Pons (tissue), 1 donor: Measurements from ENCODE around the gene POLR2L.

ENCODE experiments used
- DNase-seq: peaks from one replicate; pipeline ENCODE4 v3.0.0-alpha.2; 2016; ENCODE audit warnings: low spot score

The POLR2L gene

DNA sequence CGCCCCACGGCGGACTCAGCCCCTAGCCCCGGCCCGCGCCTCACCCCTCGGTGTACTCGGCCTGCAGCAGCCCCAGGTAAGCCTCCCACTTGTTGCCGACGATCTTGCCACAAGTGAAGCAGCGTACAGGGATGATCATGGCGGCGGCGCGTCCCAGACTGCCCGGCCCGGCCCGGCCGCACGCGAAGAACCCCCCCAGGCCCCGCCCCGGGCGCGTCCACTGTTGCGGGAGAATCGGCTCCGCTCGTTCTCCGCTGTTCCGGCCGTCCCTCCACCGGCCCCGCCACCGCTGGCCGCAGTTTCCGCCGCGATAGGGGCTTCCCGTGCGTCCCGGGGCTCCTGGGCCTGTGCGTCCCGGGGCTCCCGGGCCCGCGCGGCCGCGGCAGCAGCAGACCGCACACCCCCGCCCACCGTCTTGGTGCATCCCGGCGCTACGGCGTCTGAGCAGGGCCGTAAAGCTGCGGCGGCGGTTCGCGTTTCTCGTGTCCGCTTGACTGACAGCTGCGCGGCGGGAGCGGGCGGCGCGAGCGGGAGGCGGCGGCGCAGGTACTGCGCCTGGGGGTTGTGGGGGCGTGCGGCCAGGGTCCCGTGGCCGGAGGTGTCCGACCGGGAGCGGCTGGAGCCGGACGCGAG lies at the start of gene POLR2L, which contains the start of gene TSPAN4:
Gene POLR2L (minus strand): TSS at position 160 of the 633 bp plus-strand sequence. CDS start 21 bp downstream, at position 139.
Gene TSPAN4 (plus strand): TSS at position 483 of the 633 bp plus-strand sequence. CDS start 7,453 bp downstream, outside the sequence.
- DNase-seq = peak; percentile 56

DNA sequence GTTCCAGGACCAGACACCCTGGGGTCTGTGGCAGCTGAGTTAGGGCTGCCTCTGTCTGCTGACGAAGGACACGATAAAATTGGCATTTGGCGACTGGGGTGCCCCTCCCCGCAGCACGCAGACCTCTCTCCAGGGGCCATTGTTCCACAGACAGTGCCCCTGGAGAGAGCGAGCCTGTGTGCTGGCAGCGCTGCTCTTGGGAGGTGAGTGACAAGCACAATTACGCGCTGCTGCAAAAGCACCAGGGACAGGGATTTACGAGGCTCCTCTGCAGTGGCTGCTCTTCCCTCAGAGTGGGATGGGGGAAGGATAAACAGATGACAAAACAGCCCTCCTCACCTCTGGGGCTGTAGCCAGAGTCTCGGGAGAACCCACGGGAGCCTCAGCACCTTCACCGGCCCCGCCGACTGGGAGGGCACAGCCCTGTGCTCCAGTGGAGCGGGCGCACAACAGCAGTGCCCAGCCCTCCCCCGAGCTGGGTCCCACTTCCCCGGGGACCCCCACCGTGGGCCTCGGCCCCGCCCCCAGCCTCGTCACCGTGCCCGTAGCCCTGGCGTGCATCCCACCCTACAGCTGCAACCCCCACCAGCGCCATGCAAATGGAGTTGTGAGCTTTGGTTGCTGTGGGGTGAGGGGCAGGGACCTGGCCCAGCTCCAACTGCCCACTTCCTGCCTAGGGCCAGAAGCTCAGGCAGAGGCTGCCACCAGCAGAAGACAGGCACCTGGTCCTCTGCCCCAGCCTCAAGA lies 48.6 kb upstream of the POLR2L start:
- DNase-seq = no peak

DNA sequence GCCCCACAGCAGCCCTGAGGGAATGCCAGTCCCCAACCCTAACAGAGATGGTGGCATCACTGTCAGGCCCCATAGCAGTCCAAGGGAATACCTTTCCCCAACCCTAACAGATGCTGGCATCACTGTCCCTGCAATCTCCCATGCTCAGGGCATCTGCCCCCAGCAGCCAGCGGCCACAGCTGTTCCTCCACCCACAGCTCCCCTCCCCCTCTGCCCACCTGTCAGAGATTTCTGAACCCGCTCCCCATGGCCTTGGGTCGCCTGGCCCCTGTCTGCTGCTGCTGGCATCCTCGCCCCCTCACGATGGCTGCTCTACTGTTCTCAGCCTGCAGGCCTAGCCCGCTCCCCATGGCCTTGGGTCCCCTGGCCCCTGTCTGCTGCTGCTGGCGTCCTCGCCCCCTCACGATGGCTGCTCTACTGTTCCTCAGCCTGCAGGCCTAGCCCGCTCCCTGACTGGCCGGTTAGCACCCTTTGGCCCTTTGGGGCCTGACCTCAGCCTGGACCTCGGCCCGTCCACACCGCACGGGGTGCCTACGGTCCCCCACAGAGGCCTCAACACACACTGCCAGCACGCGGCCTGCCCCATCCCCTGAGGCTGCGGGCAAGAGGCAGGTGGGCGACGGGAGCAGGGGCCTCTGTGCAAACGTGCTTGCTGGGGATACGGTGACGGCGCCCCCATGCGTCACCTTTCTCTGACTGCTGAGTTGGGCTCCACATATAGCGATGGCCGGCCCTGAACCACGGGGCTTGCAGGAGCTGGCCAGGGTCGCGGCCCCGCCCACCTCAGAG lies 47.6 kb upstream of the POLR2L start:
- no peak for DNase-seq

DNA sequence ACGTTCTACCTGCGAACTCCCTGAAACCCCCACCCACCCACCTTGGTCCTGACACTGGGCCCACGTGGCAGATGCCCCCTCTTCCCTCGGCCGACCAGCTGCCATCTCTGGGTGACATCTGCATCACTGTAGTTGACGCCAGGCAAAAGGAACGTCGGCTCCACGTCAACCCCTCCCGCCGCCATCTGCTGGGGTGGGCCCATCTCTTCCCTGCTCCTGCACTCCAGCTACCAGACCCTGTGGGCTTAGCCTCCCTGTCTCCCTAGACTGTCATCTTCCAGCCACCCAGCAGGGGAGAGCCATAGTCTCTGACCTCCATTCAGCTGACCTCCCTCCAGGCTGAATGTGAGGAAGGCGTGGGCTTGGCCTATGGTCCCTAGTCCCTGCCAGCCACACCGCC lies 46.9 kb upstream of the POLR2L start:
- no peak for DNase-seq

DNA sequence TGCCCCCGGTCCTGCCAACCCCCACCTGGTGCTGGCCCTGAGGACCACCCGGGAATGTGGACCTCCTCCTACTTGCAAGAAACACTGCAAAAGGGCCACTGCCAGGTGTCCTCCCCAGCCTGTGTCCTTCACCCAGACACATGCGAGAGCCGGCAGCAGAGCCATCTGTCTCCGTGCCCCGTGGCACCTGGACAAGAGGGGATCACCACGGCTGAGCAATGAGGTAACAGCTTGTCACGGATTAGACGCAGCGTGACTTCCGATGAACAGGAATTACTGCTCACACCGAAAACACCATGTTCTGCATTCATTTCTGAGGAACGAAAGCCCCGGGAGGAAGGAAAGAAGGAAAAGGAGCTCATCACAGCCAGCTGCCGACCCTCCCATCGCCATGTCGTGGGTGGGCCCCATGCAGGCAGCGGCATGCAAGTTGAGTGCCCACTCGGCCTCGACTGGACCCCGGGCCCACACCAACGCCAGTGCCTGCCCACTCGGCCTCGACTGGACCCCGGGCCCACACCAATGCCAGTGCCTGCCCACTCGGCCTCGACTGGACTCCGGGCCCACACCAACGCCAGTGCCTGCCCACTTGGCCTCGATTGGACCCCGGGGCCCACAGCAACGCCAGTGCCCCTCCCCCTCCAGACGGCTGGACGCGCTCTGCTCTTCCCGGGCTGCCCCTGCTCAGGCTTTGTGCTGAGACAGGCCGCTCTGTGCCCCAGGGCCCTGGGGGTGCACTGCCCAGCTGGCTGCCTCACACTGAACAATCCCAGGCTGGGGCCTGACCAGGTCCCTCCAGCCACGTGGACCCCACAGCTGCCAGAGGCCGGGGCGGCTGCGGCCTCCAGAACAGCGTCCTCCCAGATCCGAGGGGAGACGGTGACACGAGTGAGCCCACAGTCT lies 46.2 kb upstream of the POLR2L start:
- no peak for DNase-seq

DNA sequence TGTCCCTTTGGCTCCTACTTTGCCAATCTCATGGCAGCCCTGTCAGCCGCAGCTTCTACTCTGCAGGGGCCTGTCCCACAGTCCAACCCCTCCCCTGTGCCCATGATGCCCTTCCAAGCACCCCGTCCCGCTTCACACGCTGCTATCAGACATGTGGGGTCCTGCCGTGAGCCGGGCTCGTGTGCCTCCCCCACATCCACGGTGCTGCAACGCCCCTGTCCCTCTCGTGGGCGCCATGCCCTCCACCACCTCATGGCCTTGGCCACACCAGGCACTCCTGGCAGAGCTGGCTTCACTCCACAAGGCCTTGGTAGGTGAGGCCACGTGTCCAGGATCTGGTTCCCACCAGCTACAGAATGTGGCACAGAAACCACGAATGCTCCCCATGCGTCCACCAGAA lies 45.3 kb upstream of the POLR2L start:
- DNase-seq = no peak

DNA sequence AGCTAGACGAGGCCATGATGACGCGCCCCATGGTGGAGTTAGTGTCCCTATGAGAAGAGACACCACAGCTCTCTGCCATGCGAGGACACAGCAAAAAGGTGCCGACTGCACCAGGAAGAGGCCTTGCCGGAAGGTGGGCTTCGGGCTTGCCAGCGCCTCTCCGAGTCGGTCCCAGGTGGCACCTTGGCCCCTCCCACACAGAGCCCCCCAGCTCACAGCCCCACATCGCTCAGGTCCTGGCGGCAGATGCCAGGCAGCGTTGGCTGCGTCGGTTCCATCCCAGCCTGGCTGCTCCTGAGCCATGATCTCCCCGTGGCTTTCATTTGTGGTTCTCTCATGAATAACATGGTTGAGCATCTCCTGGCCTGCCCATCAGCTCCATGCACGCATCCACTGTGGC lies 44.2 kb upstream of the POLR2L start:
- DNase-seq = no peak

DNA sequence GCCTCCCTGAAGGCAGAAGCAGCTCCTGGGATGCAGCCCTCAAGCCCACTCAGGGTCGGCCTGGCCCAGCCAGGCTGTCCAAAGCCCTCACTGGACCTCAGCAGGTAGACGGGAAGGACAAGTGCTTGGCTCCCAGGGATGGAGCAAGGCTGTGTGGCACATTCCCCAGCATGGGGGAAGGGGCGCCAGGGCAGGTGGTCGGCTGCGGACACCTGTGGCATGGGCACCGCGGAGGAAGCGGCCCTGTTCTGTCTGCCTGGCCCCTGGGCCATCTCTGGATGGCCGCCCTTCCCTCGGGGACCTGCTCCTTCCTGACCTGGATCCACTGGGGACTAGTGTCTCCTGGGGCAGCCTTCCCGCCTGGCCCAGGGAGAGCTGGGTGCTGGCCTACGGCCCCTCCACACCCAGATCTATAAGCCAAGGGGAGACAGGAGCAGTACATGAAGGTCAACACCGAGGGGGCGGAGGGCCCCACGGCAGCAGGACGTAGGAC lies 42.3 kb upstream of the POLR2L start:
- no peak for DNase-seq

DNA sequence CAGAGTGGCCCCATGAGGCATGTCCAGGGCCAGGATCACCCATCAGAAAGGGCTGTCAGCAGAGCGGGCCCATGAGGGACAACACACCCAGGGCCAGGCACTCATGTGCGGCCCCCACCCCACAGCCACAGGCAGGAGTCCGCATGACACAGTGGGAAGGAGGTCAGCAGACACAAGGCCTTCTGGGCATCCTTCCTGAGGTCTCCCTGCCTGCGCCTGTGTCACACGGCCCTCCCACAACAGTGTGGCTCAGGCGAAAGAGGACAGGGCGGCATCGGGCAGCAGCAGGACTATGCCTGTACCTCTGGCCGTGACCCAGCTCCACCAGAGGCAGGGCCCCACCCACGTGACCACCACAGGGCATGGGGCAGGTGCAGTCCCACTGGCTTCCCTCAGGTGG lies 41.2 kb upstream of the POLR2L start:
- DNase-seq = no peak

DNA sequence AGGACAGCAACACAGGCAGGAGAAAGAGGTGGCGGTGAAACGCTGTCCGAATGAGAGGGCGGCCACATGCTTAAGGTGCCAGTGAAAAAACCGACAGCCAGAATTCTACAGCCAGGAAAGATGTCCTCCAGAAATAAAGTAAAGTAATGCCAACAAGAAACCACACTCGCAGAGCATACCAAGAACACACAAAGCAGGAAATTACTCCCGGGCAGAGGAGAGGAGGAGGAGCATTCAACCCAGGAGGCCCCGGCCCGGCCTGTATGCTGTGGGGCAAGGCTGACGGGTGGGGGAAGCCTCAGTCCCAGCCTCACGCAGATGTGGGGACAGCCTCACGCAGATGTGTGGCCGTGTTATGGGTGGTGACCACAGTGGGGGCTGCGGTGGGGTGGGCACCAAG lies 40.3 kb upstream of the POLR2L start:
- no peak for DNase-seq

DNA sequence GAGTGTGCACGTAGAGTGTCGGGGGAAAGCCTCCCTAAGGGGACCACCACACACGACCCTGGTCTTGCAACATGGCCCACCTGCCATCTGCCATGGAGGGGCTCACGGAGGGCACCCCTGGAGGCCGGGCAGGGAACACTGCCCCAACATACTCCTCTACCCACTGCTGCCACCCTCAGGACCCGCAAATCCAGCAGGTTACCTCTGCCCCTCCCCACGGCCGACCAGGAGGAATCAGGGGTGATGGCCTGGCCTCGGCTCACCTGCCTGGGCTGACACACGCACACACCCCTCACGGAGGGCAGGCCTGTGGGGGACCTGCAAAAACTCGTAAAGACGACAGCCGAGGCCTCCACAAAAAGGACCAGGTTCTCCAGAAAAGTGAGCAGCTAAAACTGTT lies 38.1 kb upstream of the POLR2L start:
- DNase-seq = no peak

DNA sequence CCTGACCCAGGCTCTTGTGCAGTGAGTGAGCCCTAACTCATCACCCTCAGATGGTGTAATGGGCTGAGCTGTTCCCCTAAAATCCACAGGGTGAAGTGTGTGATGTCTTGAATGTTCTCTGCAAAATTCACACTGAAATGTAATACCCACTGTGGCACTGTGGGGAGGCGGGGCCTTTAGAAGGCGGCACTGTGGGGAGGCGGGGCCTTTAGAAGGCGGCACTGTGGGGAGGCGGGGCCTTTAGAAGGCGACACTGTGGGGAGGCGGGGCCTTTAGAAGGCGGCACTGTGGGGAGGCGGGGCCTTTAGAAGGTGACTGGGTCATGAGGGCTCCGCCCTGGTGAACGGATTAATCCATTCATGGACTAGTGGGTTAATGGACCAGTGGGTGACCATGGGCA lies 35.2 kb upstream of the POLR2L start:
- DNase-seq = no peak

DNA sequence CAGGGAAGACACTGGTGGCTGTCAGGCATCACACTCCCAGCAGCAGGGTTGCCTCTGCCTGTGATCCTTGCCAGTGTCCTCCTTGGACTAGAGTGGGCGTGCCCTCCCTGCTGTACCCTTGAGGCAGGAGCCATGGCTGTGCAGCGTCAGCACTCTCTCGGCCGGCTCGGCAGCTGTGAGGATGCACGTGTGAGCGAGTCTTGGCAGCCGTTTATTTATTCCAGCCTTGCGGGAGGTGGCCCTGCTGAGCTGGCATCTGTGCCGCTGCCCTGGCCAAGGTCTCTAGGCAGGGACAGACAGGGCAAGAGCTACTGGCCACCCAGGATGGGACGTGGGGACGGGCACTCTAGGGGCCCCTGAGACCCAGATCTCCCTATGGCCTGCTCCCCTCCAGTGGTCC lies 34.2 kb upstream of the POLR2L start:
- no peak for DNase-seq

DNA sequence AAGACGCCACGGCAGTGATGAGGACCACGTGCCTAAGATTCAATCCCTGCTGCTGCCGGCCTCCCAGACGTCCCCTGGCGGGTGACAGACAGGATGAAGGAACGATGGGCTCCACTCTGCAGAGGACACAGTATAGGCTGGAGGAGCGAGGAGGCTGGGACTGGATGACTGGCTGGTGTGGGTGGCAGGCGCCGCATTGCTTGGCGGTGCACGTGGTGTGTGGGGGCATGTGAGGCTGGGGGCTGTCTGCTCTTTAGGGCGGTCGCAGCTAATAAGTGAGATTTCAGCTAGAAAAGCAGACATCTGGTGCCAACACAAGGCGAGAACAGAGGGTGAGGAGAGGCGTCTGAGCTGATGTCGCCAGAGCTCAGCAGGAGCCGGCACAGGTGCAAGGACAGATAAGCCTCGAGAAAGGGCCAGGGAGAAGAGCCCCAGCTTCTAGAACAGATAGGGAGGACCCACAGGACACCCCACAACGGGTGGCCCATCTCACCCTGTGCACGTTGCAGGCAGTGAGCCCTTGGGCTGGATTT lies 33.5 kb upstream of the POLR2L start:
- DNase-seq = no peak

DNA sequence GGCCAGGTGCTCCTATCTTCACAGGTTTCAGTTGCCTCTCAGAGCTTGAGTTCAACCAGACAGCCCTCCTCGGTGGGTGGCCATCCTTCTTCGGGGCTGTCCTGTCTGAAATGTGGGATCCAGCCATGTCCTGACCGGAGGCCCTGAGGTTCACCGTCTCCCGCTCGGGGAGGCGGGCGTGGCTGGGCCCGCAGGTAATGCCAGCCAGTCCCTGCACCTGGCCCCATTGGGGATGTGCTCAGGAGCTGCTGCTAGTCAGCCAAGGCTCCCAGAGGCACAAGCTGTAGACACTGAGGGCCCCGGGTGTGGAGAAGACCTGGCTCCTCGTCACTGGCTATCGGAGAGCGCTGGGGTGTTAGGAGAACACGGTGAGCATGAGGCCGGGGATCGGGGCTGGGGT lies 32.9 kb upstream of the POLR2L start:
- no peak for DNase-seq

DNA sequence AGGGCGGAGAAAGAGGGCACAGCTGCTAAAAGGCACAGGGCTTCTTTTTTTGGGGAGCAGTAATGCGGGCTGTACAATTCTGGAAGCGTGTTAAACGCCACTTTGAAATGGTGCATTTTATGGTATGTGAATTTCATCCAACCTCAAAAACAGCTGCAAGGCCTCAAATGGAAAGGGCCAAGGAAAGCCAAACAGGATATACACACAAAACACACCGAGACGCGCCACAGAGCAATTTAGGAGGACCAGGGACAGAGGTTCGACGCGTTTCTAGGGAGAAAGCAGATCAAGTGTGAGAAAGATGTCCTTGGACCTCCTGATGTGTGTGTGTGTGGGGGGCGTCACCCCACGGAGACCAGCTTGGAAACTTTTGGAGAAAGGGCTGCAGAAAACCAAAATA lies 31.4 kb upstream of the POLR2L start:
- no peak for DNase-seq

DNA sequence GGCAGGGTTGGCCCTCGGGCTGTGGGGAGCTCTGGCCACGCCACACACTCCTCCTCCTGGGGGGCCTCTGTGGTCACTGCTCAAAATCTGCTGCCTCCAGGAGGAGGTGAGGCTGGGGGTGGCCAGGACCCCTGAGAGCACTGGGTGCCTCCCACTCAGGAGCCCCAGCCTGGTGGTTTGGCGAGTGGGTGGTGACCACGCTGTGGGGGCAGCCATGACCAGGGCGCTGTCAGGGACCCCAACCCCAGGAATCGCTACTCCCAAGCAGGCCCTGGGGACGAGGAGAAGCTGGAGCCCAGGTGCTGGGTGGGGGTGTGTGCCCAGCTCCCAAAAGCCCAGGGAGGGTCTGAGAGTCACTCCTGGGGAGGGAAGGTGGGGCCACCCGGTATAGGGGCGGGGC lies 30.5 kb upstream of the POLR2L start:
- DNase-seq = no peak

DNA sequence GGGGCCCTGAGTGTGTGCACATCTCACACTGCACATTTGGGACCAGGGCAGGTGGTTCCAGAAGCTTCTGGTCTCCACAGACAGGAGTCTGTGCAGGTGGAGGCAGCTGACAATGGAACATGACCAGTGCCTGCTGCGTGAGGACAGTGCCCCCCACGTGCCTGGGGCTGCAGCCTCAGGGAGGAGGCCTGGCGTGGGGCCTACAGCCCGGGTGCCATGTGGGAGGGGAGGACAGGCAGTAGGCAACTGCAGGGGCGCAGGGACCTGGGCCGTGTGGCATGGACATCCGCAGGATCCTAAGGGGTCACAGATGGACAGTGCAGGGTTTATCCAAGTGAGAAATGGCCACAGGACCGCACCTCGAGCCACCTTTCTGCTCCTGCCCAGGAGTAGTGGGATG lies 29.1 kb upstream of the POLR2L start:
- no peak for DNase-seq

DNA sequence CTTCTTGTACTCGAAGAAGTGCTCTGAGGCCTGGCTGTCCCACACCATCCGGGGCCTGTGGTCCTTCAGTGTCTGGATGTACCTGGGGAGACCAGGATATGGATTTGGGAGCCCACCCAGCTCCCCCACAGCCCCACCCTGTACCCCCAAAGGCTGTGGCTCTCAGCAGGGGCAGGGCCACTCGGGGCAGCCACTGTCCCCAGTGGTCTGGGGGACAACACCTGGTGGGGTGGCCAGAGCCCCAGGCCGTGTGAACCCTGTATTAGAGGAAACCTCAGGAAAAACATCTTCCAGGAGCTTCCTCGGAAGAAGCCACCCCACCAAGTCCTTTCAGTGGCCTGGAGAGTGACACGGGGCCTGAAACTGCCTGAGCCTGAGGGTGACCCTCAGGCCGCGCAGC lies 28.1 kb upstream of the POLR2L start:
- DNase-seq = no peak

DNA sequence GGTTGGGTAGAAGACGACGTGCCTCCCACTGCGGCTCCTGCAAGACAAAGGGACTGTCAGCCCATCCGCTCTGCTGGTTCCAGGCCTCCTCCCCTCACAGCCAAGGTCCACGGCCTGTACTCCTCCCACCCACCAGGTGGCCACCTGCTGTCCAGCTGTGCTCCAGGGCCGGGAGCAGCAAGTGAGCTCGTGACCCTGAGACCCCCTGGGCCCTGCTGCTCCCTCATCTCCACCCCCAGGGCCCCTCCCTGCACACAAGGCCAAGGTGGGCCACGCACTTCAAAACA lies 27.7 kb upstream of the POLR2L start:
- DNase-seq = no peak

DNA sequence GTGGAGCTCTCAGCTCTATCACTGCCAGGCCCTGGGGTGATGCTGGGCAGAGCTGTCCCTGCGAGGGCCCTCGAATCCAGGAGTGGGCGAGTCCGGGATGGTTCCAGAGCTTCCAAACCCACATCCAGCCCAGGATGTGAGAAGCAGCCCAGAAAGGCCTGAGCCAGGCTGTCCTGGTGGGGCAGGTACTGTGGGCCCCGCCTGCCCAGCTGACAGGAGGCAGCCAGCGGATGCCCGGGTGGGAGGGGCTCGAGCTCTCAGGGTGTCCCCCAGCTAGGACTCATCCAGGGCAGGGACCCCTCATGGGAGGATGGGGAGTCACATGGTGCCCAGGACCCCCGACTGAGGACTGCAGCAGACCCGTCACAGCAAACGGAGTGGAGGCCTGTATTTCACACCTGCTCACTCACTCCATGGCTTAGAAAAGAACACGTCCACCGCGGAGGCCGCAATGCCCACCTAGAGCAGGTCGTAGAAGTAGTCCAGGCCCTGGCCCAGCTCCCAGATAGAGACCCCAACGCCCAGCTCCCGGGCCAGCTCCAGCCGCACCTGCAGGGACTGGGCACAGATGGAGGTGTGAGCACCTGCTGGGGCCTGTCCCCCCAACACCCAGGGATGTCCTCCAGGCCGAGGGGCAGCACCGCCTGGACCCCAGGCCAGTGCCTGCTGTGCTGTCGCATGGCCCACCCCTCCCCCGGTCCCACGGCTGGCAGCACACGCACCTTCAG lies 27.2 kb upstream of the POLR2L start:
- DNase-seq = no peak
